ENCODE measurements around the gene IQSEC1. TPM values are rescaled to one million over a fixed set of nuclear protein-coding genes. Genes with fewer than 3 reads are reported as not detected.

Gene IQSEC1
- total RNA-seq, 6 experiments from 2014 or later = 21.1 to 25.1 (median 21.9) TPM

- no peak for DNase-seq
- peaks cover 26% of the 10 kb centered on the region for H3K4me1 Mint-ChIP-seq (ENCODE audit: low read depth)
- no peak overlapping the region for H3K4me3 Mint-ChIP-seq
- H3K36me3 Mint-ChIP-seq (ENCODE audit: low read depth) = no peaks in the 10 kb centered on the region
- TF ChIP-seq CTCF (IDR thresholded peaks at IDR 0.05) = no peak
- no peaks in the 10 kb centered on the region; the same call in 1 of the 2 replicates for H3K27me3 Mint-ChIP-seq (ENCODE audit: insufficient read depth)
- no peak overlapping the region for H3K27ac Mint-ChIP-seq
- H3K9me3 Mint-ChIP-seq = no peaks in the 10 kb centered on the region
These were observed 109.9 kb downstream of the IQSEC1 start for GRCh38 chr3:12963231-12963896.

- no peak overlapping the region for H3K27ac Mint-ChIP-seq
- no peaks in the 10 kb centered on the region; the same call in none of the 2 replicates for H3K27me3 Mint-ChIP-seq (ENCODE audit: insufficient read depth)
- H3K4me3 Mint-ChIP-seq = no peak overlapping the region
- peaks cover 26% of the 10 kb centered on the region for H3K4me1 Mint-ChIP-seq (ENCODE audit: low read depth)
- H3K9me3 Mint-ChIP-seq = no peaks in the 10 kb centered on the region
- DNase-seq = no peak
- TF ChIP-seq CTCF (IDR thresholded peaks at IDR 0.05) = no peak
- H3K36me3 Mint-ChIP-seq (ENCODE audit: low read depth) = no peaks in the 10 kb centered on the region
These were observed 110.9 kb downstream of the IQSEC1 start for GRCh38 chr3:12962292-12962691.

- no peaks in the 10 kb centered on the region for H3K36me3 Mint-ChIP-seq (ENCODE audit: low read depth)
- no peak for TF ChIP-seq CTCF (IDR thresholded peaks at IDR 0.05)
- DNase-seq = no peak
- no peak overlapping the region for H3K4me3 Mint-ChIP-seq
- no peaks in the 10 kb centered on the region for H3K9me3 Mint-ChIP-seq
- H3K27ac Mint-ChIP-seq = no peak overlapping the region
- peaks cover 24% of the 10 kb centered on the region for H3K4me1 Mint-ChIP-seq (ENCODE audit: low read depth)
- H3K27me3 Mint-ChIP-seq (ENCODE audit: insufficient read depth) = no peaks in the 10 kb centered on the region; the same call in none of the 2 replicates
These were observed 111.6 kb downstream of the IQSEC1 start for GRCh38 chr3:12961697-12962036.

DNA sequence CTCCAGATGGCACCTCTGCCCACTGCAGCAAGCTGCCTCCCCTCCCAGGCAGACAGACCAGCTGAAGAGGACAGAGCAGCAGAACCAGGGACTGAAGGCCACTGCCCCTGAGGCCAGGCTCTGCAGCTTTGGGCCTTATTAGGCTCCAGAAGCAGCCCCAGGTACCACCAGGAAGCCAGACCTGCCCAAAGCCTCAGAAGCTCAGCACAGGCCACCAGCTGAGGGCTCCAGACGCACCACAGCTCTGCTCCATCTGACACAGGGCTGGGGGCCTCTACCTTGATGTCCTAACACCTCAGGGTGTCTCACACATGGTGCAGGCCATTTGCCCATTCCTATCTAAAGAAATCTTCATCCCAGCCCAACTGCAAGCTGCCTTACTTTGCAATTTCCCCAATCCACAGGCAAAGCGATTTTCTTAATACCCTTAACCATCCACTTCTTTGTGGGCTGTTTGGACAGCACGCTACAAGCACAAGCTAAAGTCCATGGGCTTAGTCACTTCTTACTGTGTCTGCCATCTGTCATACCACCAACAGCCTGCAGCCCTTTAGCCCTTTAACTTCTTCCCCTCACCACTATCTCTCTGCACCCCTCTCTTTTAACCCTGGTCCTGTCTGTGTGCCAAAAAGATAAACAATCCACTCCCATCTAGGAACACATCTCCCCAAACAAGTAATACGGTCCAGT, 112.1 kb downstream of the IQSEC1 start:
- Mint-ChIP-seq H3K4me1 (ENCODE audit: low read depth) (peaks cover 19% of the 10 kb centered on the region), H3K9me3 (no peaks in the 10 kb centered on the region), H3K36me3 (ENCODE audit: low read depth) (no peaks in the 10 kb centered on the region), H3K27ac (no peak overlapping the region), H3K4me3 (no peak overlapping the region), H3K27me3 (ENCODE audit: insufficient read depth) (no peaks in the 10 kb centered on the region; the same call in none of the 2 replicates)
- no peak for DNase-seq
- no peak for TF ChIP-seq CTCF (IDR thresholded peaks at IDR 0.05)

DNA sequence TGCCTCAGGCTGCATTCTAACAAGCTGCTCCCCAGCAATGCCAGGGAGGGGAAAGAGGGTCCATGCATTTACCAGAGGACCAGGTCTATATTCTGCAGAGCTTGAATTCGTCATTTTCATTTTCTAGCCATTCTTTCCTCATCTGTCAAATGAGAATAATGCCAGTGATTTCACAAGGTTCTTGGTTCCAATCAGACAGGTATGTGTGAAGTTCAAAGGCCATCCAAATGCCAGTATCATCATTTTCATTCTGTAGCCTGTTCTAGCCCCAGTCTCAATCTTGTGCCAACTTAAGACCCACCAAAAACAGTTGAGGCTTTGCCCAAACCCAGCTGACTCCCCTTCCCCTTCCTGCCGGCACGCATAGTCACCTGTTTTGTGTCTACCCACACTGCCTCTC, 112.7 kb downstream of the IQSEC1 start:
- peaks cover 12% of the 10 kb centered on the region for H3K4me1 Mint-ChIP-seq (ENCODE audit: low read depth)
- H3K27me3 Mint-ChIP-seq (ENCODE audit: insufficient read depth) = no peaks in the 10 kb centered on the region; the same call in none of the 2 replicates
- no peak for DNase-seq
- no peak for TF ChIP-seq CTCF (IDR thresholded peaks at IDR 0.05)
- no peak overlapping the region for H3K4me3 Mint-ChIP-seq
- no peaks in the 10 kb centered on the region for H3K36me3 Mint-ChIP-seq (ENCODE audit: low read depth)
- H3K27ac Mint-ChIP-seq = no peak overlapping the region
- no peaks in the 10 kb centered on the region for H3K9me3 Mint-ChIP-seq

Measured in HFFc6 (cell line).